ENCODE results near the gene MS4A6A.
"Not testable (repeated sequence)": the region's sequence is repeated elsewhere in the genome, so short reads cannot be mapped to it uniquely, and the experiment has no call there.

MS4A6A gene, protein sequence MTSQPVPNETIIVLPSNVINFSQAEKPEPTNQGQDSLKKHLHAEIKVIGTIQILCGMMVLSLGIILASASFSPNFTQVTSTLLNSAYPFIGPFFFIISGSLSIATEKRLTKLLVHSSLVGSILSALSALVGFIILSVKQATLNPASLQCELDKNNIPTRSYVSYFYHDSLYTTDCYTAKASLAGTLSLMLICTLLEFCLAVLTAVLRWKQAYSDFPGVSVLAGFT

DNA sequence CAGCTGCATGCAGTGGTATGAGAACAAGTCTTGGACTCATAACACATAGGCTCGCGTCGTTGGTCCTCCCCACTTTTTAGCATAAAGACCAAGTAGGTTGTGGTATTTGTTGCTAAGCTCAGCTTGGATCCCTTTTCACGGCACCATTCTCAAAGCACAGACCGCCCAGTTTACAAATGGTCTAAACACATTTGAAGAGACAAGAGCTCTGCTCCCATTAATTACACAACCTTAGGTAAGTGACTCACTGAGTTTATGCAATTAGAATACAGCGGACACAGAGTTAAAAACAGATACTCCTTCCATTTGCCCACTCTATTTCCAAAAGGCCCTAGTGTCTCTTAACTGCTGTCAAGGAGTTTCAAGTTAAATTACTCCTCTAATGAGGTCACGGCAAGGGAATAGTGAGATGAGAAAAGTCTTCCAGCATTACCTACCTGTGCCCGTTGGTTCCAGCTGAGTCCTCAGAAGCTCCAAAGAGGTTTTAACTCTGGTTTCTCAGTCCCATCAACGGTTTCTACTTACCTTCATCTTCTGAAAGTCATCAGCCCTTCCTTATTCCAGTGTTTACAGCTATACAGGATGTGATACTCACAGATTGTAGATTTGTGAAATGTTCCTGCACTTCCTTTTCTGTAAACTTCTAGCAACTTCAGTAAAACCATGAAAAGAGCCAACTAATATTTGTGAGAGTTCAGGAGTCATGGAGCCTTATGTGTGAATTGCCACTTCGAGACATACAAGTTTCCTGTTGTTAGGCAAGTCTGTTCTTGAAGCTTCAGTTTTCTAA is at the start of gene MS4A6A:
Gene MS4A6A (minus strand): TSS at position 543 of the 790 bp plus-strand sequence. CDS start 1,356 bp downstream, outside the sequence.
- DNase-seq (ENCODE audit: low read depth), result no peak

DNA sequence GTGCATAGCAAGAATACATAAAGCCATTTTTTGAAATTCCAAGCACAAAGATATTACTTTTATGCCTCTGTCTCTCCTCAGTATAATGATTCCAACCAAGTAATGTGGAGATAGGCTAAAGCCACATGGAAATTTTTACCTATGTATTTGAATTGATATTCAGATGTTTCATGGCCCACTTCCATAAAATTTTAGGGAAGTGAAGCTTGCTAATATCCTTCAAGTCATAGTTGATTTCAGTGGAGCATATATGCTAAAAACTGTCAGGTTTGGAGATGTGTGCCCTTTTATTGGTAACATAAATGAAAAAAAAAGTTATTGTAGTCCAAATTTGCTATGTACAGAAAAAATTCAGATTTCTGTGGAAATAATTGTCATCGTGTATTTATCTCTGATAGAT is 47.8 kb upstream of the MS4A6A start:
- DNase-seq (ENCODE audit: low read depth), result no peak

DNA sequence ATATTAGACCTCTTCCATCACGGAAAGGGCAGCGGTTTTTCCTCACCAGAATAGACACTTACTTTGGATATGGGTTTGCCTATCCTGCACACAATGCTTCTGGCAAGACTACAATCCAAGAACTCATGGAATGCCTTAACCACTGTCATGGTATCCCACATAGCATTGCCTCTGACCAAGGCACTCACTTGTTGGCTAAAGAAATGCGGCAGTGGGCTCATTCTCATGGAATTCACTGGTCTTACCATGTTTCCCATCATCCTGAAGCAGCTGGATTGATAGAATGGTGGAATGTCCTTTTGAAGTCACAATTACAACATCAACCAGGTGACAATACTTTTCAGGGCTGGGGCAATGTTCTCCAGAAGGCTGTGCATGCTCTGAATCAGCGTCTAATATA is 39.3 kb upstream of the MS4A6A start:
- no peak for DNase-seq (ENCODE audit: low read depth)

DNA sequence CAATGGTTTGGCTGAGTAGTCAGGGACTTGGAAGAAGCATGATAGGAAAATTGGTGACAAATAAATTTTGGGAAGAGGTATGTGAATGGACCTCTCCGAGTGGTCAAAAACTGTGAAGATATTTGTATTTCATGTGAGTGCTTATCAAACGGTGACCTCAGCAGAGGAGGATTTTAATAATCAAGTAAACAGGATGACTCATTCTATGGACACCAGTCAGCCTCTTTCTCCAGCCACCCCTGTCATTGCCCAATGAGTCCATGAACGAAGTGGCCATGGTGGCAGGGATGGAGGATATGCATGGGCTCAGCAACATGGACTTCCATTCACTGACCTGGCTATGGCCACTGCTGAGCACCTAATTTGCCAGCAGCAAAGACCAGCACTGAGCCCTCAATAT is 38.8 kb upstream of the MS4A6A start:
- no peak for DNase-seq (ENCODE audit: low read depth)

DNA sequence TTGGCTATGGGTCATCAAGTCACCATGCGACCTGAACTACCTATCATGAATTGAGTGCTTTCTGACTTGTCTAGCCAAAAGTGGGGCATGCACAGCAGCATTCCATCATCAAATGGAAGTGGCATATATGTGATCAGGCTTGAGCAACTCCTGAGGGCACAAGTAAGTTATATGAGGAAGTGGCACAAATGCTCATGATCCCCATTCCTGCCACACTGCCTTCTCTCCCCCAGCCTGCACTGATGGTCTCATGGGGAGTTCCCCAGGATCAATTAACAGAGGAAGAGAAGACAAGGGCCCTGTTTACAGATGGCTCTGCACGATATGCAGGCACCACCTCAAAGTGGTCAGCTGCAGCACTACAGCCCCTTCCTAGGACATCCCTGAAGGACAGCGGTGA is 38.3 kb upstream of the MS4A6A start:
- DNase-seq (ENCODE audit: low read depth), result no peak

DNA sequence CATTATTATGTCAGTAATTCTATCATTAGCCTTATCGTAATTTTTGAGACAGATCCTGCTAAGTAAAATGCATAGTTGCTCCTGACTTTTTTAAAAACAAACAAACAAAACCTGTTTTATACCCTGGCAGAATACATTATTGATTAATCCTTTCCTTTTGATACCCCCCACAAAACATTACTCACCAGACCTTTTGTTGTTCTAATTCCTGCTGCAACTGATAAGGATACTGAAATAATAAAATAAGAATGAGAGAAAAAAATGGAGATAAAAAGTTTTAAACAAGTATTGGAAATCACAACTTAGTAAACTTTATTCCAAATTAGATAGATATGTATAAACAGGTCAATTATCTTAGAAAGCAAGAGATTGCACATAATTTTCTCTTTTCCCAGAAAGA is 31.5 kb upstream of the MS4A6A start:
- no peak for DNase-seq (ENCODE audit: low read depth)

DNA sequence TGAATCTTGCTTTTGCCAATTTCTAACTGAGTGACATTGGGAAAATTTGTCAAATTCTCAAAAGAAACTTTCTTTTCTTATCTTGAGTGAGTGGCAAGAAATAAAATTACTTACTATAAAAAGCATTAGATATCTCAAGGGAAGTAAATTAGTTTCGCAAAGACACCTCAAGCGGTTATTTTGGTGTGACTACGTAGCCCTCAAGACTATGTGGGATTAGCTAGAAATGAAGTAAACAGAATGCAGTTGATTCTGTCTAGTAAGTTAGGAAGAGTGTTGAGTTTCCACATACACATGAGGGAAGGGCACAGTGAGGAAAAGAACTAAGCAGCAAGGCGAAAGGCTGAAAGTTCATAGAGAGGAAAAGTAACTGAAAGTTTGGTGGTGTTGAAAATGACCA is 28.3 kb upstream of the MS4A6A start:
- no peak for DNase-seq (ENCODE audit: low read depth)

DNA sequence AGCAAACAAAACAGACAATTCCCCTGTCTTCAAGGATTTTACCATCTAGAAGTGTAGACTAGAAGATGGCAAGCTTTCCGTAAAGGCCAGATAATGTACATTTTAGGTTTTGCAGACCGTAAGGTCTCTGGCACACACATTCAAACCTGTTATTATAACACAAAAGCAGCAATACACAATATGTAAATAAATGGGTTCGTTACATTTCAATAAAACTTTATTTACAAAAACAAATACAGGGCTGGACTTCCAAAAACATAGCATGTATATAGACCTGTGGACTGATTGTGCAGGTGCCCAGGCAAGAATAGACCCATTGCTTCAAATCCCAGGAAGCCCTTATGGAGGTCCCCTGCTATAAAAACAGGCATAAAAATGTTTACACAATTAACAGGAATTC is 27.1 kb upstream of the MS4A6A start:
- no peak for DNase-seq (ENCODE audit: low read depth)

DNA sequence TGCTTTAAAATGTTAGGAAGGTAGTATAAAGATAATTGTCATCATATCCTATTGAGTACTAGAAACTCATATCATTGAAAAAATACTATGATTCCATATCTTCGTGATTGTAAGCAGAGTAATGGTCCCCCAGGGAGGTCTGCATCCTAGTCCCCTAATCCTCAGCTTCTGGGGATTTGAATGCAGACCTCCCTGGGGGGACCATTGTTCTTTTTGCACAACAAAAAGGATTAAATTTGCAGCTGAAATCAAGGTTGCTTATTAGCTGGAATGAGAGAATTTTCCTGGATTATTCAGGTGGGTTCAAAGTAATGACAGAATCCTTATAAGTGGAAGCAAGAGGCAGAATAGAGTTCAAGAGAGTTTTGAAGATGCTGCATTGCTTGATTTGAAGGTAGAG is 26.1 kb upstream of the MS4A6A start:
- no peak for DNase-seq (ENCODE audit: low read depth)

DNA sequence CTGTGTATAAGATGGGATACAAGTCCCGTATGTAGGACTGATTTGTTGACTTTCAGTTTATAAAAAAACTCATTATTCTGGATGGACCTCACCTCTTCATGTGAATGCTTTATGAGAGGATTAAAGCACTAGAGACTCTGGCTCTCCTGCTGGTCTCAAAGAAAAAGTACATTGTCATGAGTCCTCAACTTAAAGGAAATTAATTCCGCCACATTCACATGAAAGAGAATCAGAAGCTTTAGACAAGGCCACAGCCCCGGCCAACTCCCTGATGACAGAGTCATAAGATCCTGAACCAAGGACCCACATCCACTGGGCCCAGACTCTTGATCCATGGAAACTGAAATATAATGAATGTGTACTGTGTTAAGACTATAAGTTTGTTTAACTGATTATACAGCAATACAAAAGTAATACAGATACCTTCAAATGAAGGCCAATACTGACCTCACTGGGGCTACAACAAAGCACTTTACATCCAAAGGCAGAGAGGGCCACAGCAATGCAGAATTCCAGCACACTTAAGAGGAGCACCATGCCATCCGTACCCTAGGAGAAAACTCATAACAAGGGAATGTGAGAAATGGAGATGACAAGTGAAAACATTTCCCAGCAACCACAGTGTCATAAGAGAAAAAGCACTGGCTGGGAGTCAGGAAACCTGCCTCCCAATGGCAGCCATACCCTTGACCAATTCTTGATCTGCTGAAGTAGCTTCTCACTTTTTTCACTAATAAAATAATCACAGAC is 25.4 kb upstream of the MS4A6A start:
- DNase-seq (ENCODE audit: low read depth), result no peak

DNA sequence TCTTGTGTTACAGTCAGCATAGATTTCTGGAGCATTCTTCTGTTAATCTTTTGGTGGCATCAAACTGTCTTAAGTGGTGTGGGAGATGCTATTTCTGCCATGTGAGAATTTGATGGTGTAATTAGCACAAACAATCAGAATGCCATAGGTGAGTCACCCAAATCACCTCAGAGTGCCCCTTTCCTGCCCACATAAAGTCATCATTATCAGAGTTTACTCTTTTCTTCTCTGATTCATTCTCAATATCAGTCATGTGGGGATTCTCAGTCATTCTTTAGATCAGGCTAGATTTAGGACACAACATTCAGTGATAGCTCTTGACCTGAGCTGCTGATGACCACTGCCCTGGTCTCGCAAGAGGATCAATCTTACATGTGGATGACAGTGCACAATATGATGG is 23.7 kb upstream of the MS4A6A start:
- DNase-seq (ENCODE audit: low read depth), result no peak

DNA sequence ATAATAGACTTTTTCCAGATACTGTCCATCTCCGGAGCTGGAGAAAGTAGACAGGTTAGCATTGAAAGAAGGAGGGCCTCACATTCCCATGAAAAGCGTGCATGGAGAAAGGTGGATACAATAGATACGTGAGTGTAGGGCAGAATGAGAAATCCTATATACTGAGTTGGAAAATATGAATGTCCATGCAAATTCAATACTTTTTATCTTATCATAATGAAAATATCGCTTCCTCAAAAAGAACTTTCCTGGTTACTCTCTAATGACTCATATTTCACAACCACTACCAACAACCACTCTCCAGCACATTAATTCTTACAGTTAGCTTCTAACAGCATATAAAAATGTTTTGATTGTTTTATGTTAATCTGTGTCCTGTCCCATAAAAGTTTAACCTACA is 22.0 kb upstream of the MS4A6A start:
- no peak for DNase-seq (ENCODE audit: low read depth)

DNA sequence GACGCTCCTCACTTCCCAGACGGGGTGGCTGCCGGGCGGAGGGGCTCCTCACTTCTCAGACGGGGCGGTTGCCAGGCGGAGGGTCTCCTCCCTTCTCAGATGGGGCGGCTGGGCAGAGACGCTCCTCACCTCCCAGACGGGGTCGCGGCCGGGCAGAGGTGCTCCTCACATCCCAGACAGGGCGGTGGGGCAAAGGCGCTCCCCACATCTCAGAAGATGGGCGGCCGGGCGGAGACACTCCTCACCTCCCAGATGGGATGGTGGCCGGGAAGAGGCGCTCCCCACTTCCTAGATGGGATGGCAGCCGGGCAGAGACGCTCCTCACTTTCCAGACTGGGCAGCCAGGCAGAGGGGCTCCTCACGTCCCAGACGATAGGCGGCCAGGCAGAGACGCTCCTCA is 18.5 kb upstream of the MS4A6A start:
- DNase-seq (ENCODE audit: low read depth), result not testable (repeated sequence)

DNA sequence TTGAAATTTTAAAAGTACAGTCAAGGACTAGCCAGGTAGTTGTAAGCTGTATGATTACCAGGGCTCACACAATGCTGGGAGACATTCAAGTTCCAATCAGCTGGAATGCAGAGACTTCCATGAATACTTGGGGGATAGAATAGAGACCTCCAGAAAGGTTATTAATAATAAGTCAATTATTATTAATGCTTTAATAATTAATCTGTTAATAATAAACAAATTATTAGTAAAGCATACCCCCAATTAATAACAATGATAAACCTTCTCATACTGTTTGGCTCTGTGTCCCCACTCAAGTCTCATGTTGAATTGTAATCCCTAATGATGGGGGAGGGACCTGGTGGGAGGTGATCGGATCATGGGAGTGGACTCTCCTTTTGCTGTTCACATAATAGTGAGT is 14.6 kb upstream of the MS4A6A start:
- no peak for DNase-seq (ENCODE audit: low read depth)

DNA sequence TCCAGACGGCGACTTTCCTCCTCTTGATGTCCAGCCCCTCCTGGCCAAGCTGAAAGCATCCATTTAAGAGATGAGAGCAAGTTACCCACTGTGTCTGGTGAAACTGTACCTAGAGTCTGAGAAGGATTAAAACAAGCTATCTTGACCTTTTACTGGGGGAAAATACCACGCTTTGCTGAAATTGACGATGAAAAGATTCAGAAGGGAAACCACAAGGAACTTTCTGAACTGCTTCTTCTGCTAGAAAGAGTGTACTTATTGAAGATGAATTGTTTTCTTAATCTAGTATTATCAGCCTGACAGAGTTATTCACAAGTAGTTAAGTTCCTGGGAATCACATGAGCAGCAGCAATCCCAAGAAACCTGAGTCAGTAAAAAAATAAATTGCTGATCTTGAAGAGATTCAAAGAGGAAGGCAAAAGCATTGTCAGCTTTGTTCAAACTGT is 13.1 kb upstream of the MS4A6A start:
- no peak for DNase-seq (ENCODE audit: low read depth)

DNA sequence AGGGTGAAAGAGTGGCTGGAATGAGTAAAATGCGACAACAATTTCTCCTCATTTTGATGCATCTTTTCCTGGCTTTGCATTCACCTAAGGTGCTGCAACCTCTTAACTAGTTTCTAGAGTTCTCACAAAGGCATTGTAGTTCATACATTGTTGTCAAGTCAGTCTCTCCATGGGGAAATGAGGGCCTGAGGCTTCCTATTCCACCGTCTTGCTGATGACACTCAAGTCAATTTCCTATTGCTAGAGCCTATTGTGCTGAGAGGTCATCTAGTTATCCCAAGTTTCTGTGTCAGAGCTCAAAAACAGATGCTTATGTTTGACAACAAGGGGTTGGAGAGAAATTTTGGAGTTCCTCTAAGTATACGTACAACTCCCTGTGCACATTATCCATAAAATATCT is 11.6 kb upstream of the MS4A6A start:
- DNase-seq (ENCODE audit: low read depth), result no peak

DNA sequence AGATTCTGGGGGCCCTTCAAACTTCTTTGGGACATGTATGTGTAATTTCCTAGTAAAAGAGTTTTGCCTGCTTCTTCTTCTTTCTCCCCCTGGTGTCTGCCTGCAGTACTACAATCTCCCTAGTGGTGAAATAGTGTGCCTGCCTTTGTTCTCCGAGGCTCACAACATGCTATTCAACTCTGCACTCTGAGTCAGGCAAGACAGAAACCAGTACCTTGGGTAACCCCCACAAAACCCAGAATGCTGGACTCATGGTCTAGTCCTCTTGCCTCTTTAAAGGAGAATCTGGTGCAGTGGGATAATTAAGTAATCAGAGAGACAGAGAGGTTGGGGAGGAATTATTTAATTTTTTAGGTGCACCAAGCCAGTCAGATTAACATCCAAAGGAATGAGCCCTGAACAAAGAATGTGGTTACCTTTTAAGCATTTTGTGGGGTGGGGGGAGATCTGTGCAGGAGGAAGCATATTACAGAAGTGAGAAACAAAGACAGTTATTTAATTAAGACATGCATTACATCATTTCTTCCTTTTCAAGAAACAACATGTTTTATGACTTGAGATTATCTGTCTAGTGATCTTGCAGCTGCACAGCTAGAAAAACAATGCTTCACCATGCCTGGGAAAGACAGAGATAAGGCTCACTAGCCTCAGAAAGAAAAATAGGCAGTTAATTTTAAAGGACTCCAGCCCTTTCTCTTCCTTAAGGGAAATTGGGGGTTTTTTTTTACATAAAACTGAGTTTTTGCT is 11.0 kb upstream of the MS4A6A start:
- no peak for DNase-seq (ENCODE audit: low read depth)

DNA sequence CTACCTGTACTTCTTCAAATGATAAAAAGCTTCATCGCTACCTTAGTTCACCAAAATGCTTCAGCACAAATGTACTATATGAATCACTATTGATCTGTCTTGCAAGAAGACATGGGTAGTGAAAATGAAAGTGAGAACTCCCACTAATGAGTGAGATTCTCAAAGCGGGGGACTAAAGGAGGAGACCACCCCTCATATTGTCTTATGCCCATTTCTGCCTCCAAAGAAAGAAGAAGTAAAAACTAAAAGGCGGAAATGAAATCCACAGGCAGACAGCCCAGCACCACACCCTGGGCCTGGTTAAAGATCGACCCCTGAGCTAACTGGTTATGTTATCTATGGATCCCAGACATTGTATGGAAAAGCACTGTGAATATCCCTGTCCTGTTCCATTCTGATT is 9.7 kb upstream of the MS4A6A start:
- DNase-seq (ENCODE audit: low read depth), result not testable (repeated sequence)

DNA sequence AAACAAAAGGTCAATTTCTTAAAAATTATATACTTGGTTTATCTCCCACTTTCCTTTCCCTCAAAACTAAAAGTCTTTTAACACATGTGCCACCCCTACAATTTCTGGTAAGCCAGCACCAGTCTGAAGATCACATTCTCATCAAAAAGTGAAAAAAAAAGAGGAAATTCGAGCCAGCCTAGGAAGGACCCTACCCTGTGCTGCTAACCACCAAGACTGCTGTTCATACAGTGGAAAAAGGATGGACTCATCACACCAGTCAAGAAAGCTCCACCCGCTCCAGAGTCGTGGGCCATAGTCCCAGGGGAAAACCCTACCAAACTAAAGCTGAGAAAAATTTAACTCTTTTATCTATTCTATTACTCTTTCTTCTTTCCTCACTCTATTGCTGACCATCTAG is 5.6 kb upstream of the MS4A6A start:
- not testable (repeated sequence) for DNase-seq (ENCODE audit: low read depth)

DNA sequence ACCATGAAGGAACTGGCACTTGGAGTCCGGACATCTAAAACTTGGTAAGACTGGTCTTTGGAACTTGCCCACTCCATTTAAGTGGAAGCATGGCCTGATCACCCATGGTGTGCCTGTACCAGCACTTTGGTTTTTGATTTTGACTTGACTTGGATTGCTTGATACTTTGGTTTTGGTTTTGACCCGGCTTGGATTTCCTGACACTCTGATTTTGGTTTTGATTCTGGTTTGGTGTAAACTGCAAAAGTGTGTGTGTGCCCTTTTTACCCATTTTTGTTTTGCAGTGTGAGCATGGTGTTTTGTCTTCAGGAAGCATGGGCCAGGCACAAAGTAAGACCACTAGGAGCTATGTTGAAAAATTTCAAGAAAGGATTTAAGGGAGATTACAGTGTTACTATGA is 3.2 kb upstream of the MS4A6A start:
- not testable (repeated sequence) for DNase-seq (ENCODE audit: low read depth)

DNA sequence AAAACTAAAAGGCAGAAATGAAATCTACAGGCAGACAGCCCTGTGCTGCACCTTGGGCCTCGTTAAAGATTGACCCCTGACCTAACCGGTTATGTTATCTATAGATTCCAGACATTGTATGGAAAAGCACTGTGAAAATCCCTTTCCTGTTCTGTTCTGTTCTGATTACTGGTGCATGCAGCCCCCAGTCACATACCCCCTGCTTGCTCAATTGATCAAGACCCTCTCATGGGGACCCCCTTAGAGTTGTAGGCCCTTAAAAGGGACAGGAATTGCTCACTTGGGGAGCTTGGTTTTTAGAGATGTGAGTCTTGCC is 2.6 kb upstream of the MS4A6A start:
- not testable (repeated sequence) for DNase-seq (ENCODE audit: low read depth)

DNA sequence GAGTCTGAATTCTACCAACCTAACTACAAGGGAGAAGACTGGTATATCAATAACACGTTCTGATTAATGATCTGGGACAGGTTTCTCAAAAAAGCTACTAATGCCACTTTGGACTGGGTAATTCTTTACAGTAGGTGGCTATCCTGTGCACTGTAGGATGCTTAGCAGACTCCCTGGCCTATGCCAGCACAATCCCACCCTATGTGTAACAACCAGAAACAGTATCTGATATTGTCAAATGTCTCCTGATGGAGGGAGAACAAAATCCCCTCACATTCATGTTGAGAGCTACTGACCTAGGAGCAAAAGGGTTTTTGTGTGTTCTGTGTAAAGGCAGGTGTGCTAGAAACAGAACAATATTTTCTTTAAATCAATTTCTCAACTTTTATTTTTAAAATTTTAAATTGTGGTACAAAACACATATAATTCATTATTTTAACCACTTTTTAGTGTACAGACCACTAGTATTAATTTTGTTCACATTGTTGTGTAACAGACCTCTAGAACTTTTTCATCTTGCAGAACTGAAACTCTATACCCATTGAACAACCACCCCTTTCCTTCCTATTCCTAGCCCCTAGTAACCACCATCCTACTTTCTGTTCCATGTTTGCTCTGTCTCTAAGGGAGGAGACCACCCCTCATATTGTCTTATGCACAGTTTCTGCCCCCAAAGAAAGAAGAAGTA is 2.1 kb upstream of the MS4A6A start:
- no peak for DNase-seq (ENCODE audit: low read depth)

Measured in fibroblast of gingiva (primary cell).